Thymus (tissue), 11 donors: ENCODE results near the gene PLB1. TPM values are rescaled to one million over a fixed set of nuclear protein-coding genes. Genes with fewer than 3 reads are reported as not detected.
"Not testable (repeated sequence)": the region's sequence is repeated elsewhere in the genome, so short reads cannot be mapped to it uniquely, and the experiment has no call there.

Experiments
- DNase-seq, 9 donors: peaks; one replicate each; pipeline ENCODE4 v3.0.0-alpha.2; 2013; ENCODE audit warnings: low spot score in 9 of 9, low read depth in 6 of 9, missing footprints in 1 of 9
- H3K27ac ChIP-seq, 2 donors: one replicate each; pipeline ENCODE4 v1.5.1; 2013; ENCODE audit warnings: control low read depth in 1 of 2, low read depth in 1 of 2, low read length in 1 of 2, mild to moderate bottlenecking in 1 of 2, moderate library complexity in 1 of 2
- H3K27me3 ChIP-seq, 2 donors: one replicate each; pipeline ENCODE4 v1.5.1; 2013; ENCODE audit warnings: low read length in 1 of 2; ENCODE audit not compliant: control insufficient read depth in 2 of 2, insufficient read depth in 1 of 2
- H3K36me3 ChIP-seq, 2 donors: one replicate each; pipeline ENCODE4 v1.5.1; 2013; ENCODE audit warnings: low read length in 1 of 2, mild to moderate bottlenecking in 1 of 2, moderate library complexity in 1 of 2; ENCODE audit not compliant: control insufficient read depth in 2 of 2, insufficient read depth in 2 of 2
- H3K4me1 ChIP-seq, 2 donors: one replicate each; pipeline ENCODE4 v1.5.1; 2013; ENCODE audit warnings: low read length in 2 of 2; ENCODE audit not compliant: control insufficient read depth in 2 of 2, insufficient read depth in 2 of 2
- H3K4me3 ChIP-seq, 2 donors: one replicate each; pipeline ENCODE4 v1.5.1; 2013; ENCODE audit warnings: low read length in 2 of 2, control low read depth in 1 of 2, mild to moderate bottlenecking in 1 of 2
- H3K9me3 ChIP-seq, 2 donors: one replicate each; pipeline ENCODE4 v1.5.1; 2013; ENCODE audit warnings: low read length in 1 of 2, mild to moderate bottlenecking in 1 of 2; ENCODE audit not compliant: control insufficient read depth in 2 of 2, insufficient read depth in 1 of 2
- WGBS: extraction: QIAGEN DNeasy Blood & Tissue Kit; methylation state at CpG from one replicate; pipeline ENCODE4 v1.1.7; 2013; 5-methylcytosine and 5-hydroxymethylcytosine counted together
- polyA plus RNA-seq: library from polyadenylated mRNA; stranded (reverse); fragments of 200-250 nt; gene quantifications from one replicate; pipeline ENCODE4 v1.2.3, GENCODE V29; 2013
- total RNA-seq: library from RNA; stranded (reverse); fragments of 120-200 nt; gene quantifications from one replicate; pipeline ENCODE4 v1.2.4, GENCODE V29; 2013
- donor health status: healthy.

Gene PLB1
- total and polyA plus RNA-seq, 2 donors: 1.8 to 2.3 TPM

- Histone ChIP-seq H3K36me3 (no peaks in the 10 kb centered on the region), H3K4me1 (peaks cover 0 to 22% of the 10 kb centered on the region in 2 donors), H3K27ac (no peak overlapping the region), H3K9me3 (no peaks in the 10 kb centered on the region), H3K27me3 (no peaks in the 10 kb centered on the region), H3K4me3 (no peak overlapping the region)
- DNase-seq: no peak
- 95% methylated on average over 7 of the region's 7 CpGs for WGBS
These were observed 51.5 kb downstream of the PLB1 start for GRCh38 chr2:28547223-28547860.

GRCh38 chr2:28547906-28548600 is 52.2 kb downstream of the PLB1 start:
- Histone ChIP-seq H3K27ac (no peak overlapping the region), H3K4me3 (no peak overlapping the region), H3K27me3 (no peaks in the 10 kb centered on the region), H3K4me1 (peaks cover 0 to 22% of the 10 kb centered on the region in 2 donors), H3K9me3 (no peaks in the 10 kb centered on the region), H3K36me3 (no peaks in the 10 kb centered on the region)
- WGBS: 95% methylated on average over 10 of the region's 10 CpGs
- DNase-seq: no peak

GRCh38 chr2:28550345-28550744 is 54.5 kb downstream of the PLB1 start:
- not testable (repeated sequence) for H3K4me3 ChIP-seq, H3K4me1 ChIP-seq, H3K27ac ChIP-seq, H3K36me3 ChIP-seq, DNase-seq, H3K27me3 ChIP-seq, H3K9me3 ChIP-seq
- WGBS: 98% methylated on average over 10 of the region's 10 CpGs

GRCh38 chr2:28552045-28552823 is 56.4 kb downstream of the PLB1 start:
- Histone ChIP-seq H3K4me3 (no peak overlapping the region), H3K27me3 (no peaks in the 10 kb centered on the region), H3K4me1 (no peaks in the 10 kb centered on the region), H3K27ac (no peak overlapping the region), H3K36me3 (no peaks in the 10 kb centered on the region), H3K9me3 (no peaks in the 10 kb centered on the region)
- WGBS: 85% methylated on average over 3 of the region's 3 CpGs
- no peak for DNase-seq

- no peak overlapping the region for H3K4me3 ChIP-seq
- H3K4me1 ChIP-seq: no peaks in the 10 kb centered on the region
- DNase-seq: no peak
- H3K27ac ChIP-seq: no peak overlapping the region
- H3K9me3 ChIP-seq: no peaks in the 10 kb centered on the region
- no peaks in the 10 kb centered on the region for H3K36me3 ChIP-seq
- WGBS: 98% methylated on average over 4 of the region's 4 CpGs
- no peaks in the 10 kb centered on the region for H3K27me3 ChIP-seq
These were observed 60.4 kb downstream of the PLB1 start for GRCh38 chr2:28556303-28556702.

GRCh38 chr2:28557389-28558131 is 61.7 kb downstream of the PLB1 start:
- DNase-seq: no peak
- Histone ChIP-seq H3K4me3 (no peak overlapping the region), H3K4me1 (no peaks in the 10 kb centered on the region), H3K27me3 (no peaks in the 10 kb centered on the region), H3K27ac (no peak overlapping the region), H3K36me3 (no peaks in the 10 kb centered on the region), H3K9me3 (no peaks in the 10 kb centered on the region)
- 97% methylated on average over 6 of the region's 6 CpGs for WGBS

- no peaks in the 10 kb centered on the region for H3K9me3 ChIP-seq
- peaks cover 0 to 2% of the 10 kb centered on the region in 2 donors for H3K4me1 ChIP-seq
- no peaks in the 10 kb centered on the region for H3K36me3 ChIP-seq
- H3K27me3 ChIP-seq: no peaks in the 10 kb centered on the region
- H3K27ac ChIP-seq: no peak overlapping the region
- H3K4me3 ChIP-seq: no peak overlapping the region
- DNase-seq: no peak
- 98% methylated on average over 5 of the region's 5 CpGs for WGBS
These were observed 62.4 kb downstream of the PLB1 start for GRCh38 chr2:28558158-28558820.

GRCh38 chr2:28558918-28559317 is 63.1 kb downstream of the PLB1 start:
- Histone ChIP-seq H3K36me3 (no peaks in the 10 kb centered on the region), H3K4me1 (peaks cover 0 to 2% of the 10 kb centered on the region in 2 donors), H3K9me3 (no peaks in the 10 kb centered on the region), H3K4me3 (no peak overlapping the region), H3K27ac (no peak overlapping the region), H3K27me3 (no peaks in the 10 kb centered on the region)
- no peak for DNase-seq
- 96% methylated on average over 4 of the region's 4 CpGs for WGBS
